GM12891 (cell line): ENCODE data around the gene MIB1.

Source experiments
- PAX5 ChIP-seq: IDR thresholded peaks from 2 replicates; pipeline ENCODE4 v1.6.1; 2011; ENCODE audit warnings: low read length, moderate library complexity, mild to moderate bottlenecking; ENCODE audit not compliant: insufficient read depth, severe bottlenecking
- POLR2A ChIP-seq: IDR thresholded peaks from 2 replicates; pipeline ENCODE4 v1.6.1; 2011; ENCODE audit warnings: low read depth, low read length, control low read depth
- POLR2AphosphoS5 ChIP-seq: IDR thresholded peaks from 2 replicates; pipeline ENCODE4 v1.6.1; 2011; ENCODE audit warnings: low read depth, low read length, control low read depth
- POU2F2 ChIP-seq: IDR thresholded peaks from 2 replicates; pipeline ENCODE4 v1.6.1; 2011; ENCODE audit warnings: low read depth, mild to moderate bottlenecking, control low read depth, low read length, moderate library complexity
- SPI1 ChIP-seq: IDR thresholded peaks from 2 replicates; pipeline ENCODE4 v1.6.1; 2011; ENCODE audit warnings: low read depth, low read length, control low read depth
- TAF1 ChIP-seq: IDR thresholded peaks from 2 replicates; pipeline ENCODE4 v1.6.1; 2011; ENCODE audit warnings: low read depth, low read length, control low read depth

DNA sequence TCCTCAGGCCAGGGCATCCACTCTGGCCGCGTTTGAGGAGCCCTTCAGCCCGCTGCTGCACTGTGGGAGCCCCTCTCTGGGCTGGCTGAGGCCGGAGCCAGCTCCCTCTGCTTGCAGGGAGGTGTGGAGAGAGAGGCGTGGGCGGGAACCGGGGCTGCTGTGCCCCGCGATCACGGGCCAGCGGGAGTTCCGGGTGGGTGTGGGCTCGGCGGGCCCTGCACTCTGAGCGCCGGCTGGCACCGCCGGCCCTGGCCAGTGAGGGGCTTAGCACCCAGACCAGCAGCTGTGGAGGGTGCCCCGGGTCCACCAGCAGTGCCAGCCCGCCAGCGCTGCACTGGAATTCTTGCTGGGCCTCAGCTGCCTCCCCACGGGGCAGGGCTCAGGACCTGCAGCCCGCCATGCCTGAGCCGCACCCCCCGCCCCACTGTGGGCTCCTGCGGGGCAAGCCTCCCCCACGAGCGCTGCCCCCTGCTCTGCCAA lies 34.2 kb upstream of the MIB1 start:
- no peak for TF ChIP-seq POLR2A
- TF ChIP-seq POLR2AphosphoS5, result no peak
- TF ChIP-seq PAX5, result no peak
- TF ChIP-seq TAF1, result no peak
- TF ChIP-seq POU2F2, result no peak
- TF ChIP-seq SPI1, result no peak
